Activated B cell treated with CpG ODN at 0.5 μM for 24 hours (primary cell): Measurements from ENCODE around the gene PRRT1. TPM values are rescaled to one million over a fixed set of nuclear protein-coding genes. Genes with fewer than 3 reads are reported as not detected.

Source experiments
- ATAC-seq: fragments of 200-7000 bp; cut with Tn5 transposase; one replicate; pipeline ENCODE4 v1.10.0; 2021; ENCODE audit warnings: low read depth, mild to moderate bottlenecking, moderate library complexity
- CTCF ChIA-PET: fragments of 350-600 bp; sonication (Branson Sonifier 250); formaldehyde crosslinking; loops from one replicate; lab custom pipeline; 2021; ENCODE audit warnings: antibody characterized with exemption; lab: Charles Lee
- POLR2A ChIA-PET: fragments of 350-600 bp; sonication (Branson Sonifier 250); formaldehyde crosslinking; loops from one replicate; lab custom pipeline; 2021; ENCODE audit warnings: antibody characterized with exemption; lab: Charles Lee
- DNase-seq: peaks from one replicate; pipeline ENCODE4 v3.0.0; 2022
- H3K27ac Mint-ChIP-seq: one replicate; pipeline ENCODE4 v1.8.0; 2020; ENCODE audit warnings: mixed read lengths
- H3K27me3 Mint-ChIP-seq: one replicate; pipeline ENCODE4 v1.8.0; 2021; ENCODE audit warnings: mixed read lengths
- H3K36me3 Mint-ChIP-seq: one replicate; pipeline ENCODE4 v1.8.0; 2021; ENCODE audit warnings: low read depth, mixed read lengths
- H3K4me1 Mint-ChIP-seq: one replicate; pipeline ENCODE4 v1.8.0; 2021; ENCODE audit warnings: mixed read lengths
- H3K4me3 Mint-ChIP-seq: one replicate; pipeline ENCODE4 v1.8.0; 2020; ENCODE audit warnings: mild to moderate bottlenecking, mixed read lengths
- H3K9me3 Mint-ChIP-seq: one replicate; pipeline ENCODE4 v1.8.0; 2020; ENCODE audit warnings: mixed read lengths
- intact Hi-C: fragments of 100-400 bp; cut with micrococcal nuclease; formaldehyde crosslinking; loops from one replicate; pipeline ENCODE4 v1.15.1; 2024
- total RNA-seq: library from RNA; stranded (reverse); gene quantifications from 2 replicates; pipeline ENCODE4 v1.2.3, GENCODE V29; 2022
- TF ChIP-seq, protein P1 (sequence below): fragments of 200-600 bp; IDR thresholded peaks from one replicate; pipeline ENCODE4 v1.8.0; 2022; ENCODE audit warnings: antibody characterized with exemption, mild to moderate bottlenecking

PRRT1 gene
- total RNA-seq, 1 donor from 2014 or later: not detected

DNA sequence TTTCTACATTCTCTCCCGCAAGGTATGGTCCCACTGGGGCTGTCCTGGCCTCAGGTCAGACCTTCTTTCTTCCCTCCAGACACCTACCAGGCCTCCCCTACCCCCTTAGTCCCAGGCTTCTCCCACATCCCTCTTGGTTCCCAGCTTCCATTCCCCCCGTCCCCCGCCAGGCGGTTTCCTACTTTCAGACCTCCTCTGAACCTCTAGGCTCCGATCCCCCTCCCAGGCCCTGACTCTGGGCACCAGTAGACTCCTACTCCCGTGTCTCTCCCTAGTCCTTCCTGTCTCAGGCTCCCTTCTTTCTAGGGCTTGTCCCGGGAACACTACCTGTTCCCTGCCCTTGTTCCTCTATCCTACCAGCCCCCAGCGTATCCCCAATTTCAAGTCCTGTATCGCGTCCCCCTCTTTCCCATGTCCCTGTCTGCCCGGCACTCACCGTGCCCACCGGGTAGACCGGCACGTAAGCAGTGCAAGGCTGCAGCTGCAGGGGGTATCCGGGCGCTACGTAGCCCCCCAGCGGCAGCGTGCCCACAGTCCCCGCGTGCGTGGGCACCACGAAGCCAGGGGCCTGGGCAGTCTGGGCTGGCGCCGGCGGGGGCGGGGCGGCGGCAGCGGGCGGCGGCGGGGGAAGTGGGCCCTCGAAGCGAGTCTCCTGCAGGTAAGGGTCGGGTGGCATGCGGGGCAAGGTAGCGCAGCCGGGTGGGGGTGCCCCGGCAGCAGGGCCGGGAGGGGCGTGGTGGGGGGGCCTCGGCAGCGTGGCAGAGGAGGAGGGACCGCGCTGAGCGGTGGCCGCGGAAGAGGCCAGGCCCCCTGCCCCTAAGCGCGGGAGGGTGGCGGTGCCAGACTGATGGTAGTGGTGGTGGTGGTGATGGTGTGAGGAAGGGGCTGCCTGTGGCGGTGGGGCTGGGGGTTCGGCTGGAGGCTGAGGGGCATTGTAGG, 1.5 kb downstream of the PRRT1 start:
- POLR2A ChIA-PET: no interaction called here
- peaks cover 54% of the 10 kb centered on the region for H3K27me3 Mint-ChIP-seq
- intact Hi-C loops: loop anchor here (10.0 kb wide), 1 partner anchor 105 kb away; no protein-coding TSS in a partner anchor

DNA sequence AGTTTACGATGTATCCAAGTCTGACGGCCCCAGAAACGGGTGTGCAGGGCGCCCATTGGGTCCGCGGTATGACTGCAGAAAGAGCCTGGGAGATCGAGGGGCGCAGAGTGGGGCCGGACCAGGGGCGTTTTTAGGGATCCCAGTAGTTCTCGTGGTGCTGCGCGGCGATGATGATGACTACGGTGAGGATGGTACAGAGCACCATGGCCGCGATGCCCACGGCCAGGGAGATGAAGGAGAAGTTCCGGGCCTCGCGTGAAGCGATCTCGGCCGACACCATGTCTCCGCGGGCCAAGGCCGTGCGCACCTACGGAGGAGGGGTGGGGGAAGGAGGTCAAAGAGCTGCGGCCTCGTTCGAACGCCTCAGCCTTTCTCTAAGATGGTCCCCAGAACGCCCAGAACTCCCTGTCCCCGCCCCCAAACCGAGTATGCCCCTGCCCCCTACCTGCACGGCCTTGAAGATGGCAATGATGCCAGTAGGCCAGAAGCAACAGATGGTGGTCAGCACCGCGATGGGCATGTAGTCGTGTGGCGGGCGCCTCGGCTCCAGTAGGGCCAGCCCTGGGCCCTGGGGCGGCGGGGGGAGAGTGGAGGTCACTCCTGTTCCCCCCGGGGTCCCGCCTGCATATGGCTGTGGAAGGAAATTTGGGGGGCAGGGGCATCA, 2.5 kb downstream of the PRRT1 start:
- CTCF ChIA-PET: interaction anchor here (0.7 kb wide), 1 partner anchor 31 kb away, joined by 3 read pairs; no protein-coding TSS in a partner anchor
- H3K4me1 Mint-ChIP-seq: peaks cover 32% of the 10 kb centered on the region
- no peak overlapping the region for H3K27ac Mint-ChIP-seq
- ATAC-seq: peak; percentile 14
- peaks cover 54% of the 10 kb centered on the region for H3K27me3 Mint-ChIP-seq
- intact Hi-C loops: no loop called here
- H3K9me3 Mint-ChIP-seq: no peaks in the 10 kb centered on the region
- TF ChIP-seq, protein P1, sequence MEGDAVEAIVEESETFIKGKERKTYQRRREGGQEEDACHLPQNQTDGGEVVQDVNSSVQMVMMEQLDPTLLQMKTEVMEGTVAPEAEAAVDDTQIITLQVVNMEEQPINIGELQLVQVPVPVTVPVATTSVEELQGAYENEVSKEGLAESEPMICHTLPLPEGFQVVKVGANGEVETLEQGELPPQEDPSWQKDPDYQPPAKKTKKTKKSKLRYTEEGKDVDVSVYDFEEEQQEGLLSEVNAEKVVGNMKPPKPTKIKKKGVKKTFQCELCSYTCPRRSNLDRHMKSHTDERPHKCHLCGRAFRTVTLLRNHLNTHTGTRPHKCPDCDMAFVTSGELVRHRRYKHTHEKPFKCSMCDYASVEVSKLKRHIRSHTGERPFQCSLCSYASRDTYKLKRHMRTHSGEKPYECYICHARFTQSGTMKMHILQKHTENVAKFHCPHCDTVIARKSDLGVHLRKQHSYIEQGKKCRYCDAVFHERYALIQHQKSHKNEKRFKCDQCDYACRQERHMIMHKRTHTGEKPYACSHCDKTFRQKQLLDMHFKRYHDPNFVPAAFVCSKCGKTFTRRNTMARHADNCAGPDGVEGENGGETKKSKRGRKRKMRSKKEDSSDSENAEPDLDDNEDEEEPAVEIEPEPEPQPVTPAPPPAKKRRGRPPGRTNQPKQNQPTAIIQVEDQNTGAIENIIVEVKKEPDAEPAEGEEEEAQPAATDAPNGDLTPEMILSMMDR: no peak
- no peak for DNase-seq
- H3K4me3 Mint-ChIP-seq: peak overlapping the region; percentile 79
- H3K36me3 Mint-ChIP-seq: no peaks in the 10 kb centered on the region
- POLR2A ChIA-PET: no interaction called here

More for the DNA sequence above, 1.5 kb downstream of the PRRT1 start:
- TF ChIP-seq, protein P1: no peak
- DNase-seq: no peak
- Mint-ChIP-seq H3K4me3 (peak overlapping the region; percentile 25), H3K36me3 (no peaks in the 10 kb centered on the region), H3K27ac (no peak overlapping the region), H3K9me3 (no peaks in the 10 kb centered on the region), H3K4me1 (peaks cover 41% of the 10 kb centered on the region)
- ATAC-seq: no peak
- CTCF ChIA-PET: no interaction called here

DNA sequence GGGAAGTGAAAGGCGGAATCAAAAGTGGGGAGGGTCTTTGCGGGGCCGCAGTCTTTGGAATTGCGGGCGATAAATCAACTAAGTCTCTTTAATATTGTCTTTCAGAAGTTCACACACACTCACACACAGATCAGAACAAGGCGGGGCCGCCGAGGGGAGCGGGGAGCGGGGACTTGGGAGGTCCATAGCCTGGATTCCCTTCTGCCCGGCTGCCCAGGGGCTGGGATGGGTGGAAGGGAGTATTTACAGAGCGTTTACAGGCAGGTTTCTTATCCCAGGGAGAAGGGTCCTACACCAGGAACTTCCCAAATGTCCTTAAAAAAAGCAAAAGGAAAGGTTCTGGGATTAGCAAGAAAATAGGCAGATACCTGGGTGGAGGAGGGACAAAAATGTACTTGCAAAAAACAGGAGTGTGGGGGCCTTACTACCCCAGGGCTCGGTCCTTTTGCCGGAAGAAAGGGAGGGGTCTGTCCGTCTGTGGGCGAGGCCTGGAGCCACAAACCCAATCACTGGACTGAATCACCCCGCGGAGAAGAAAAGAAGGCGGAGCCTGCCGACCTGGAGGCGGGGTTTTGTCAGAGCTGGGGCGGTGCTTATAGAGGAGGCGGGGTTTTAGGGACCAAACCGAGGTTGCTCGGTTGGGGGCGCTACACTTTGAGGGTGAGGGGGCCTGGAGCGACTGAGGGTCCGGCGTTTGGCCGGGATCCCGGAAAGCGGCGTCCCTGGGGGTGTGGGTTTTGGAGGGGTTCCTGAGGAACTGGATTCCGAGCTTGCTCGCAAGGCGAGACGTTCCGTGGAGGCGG, 3.2 kb downstream of the PRRT1 start:
- POLR2A ChIA-PET: no interaction called here
- ATAC-seq (peak; percentile 91), DNase-seq (peak; percentile 54)
- Mint-ChIP-seq H3K27me3 (peaks cover 54% of the 10 kb centered on the region), H3K4me1 (peaks cover 25% of the 10 kb centered on the region), H3K4me3 (peak overlapping the region; percentile 79), H3K36me3 (no peaks in the 10 kb centered on the region), H3K27ac (peak overlapping the region; percentile 13), H3K9me3 (no peaks in the 10 kb centered on the region)
- intact Hi-C loops: no loop called here
- CTCF ChIA-PET: interaction anchor here (0.7 kb wide), 1 partner anchor 32 kb away, joined by 3 read pairs; no protein-coding TSS in a partner anchor
- TF ChIP-seq, protein P1: no peak

DNA sequence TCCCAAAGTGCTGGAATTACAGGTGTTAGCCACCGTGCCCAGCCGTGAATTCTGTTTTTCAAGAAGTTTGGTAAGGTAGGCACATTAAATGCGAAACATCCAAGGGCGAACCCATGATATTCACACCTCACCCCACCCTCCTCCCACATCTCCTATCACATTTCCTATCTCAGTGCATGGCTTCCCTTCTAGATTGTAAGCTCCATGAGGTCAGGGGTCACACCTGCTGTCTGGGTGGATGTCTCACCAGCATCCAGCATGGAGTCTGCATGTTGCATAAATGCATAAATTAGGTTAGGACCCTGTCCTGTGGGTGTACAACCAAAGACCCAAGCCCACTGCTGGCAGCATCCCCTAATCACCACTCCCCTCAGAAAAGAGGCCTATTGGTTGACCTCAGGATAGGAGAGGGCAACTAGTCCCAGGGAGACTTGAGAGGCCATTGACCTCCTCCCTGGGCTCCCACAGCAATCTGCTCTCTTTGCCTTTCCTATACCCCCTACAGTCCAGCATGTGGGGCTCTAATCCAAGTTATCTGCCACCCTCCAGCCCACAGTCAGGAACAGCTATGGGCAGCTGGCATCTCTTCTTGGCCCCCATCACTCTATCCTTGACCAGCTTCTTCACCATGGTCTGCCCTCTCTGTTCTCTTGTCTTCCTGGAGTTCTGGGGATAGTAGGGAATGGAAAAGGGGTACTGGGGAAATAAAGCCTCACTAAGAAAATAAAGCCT, 4.2 kb downstream of the PRRT1 start:
- intact Hi-C loops: no loop called here
- ATAC-seq (no peak), DNase-seq (no peak)
- ChIA-PET CTCF (no interaction called here), POLR2A (interaction anchor here (0.7 kb wide), 1 partner anchor 178 kb away, joined by 3 read pairs; no protein-coding TSS in a partner anchor)
- TF ChIP-seq, protein P1: no peak
- H3K9me3 Mint-ChIP-seq: no peaks in the 10 kb centered on the region
- no peaks in the 10 kb centered on the region for H3K36me3 Mint-ChIP-seq
- no peak overlapping the region for H3K27ac Mint-ChIP-seq
- no peak overlapping the region for H3K4me3 Mint-ChIP-seq
- H3K4me1 Mint-ChIP-seq: peaks cover 18% of the 10 kb centered on the region
- peaks cover 46% of the 10 kb centered on the region for H3K27me3 Mint-ChIP-seq
